ENCODE results near the gene PSMB7.

The PSMB7 gene

GRCh38 chr9:124342402-124342775 is 72.9 kb downstream of the PSMB7 start:
- DNase-seq, result no peak

GRCh38 chr9:124341455-124342170 is 73.6 kb downstream of the PSMB7 start:
- DNase-seq, result no peak

GRCh38 chr9:124340219-124341069 is 74.8 kb downstream of the PSMB7 start:
- no peak for DNase-seq

- no peak for DNase-seq
These were observed 75.6 kb downstream of the PSMB7 start for GRCh38 chr9:124339603-124340146.

GRCh38 chr9:124337562-124337961 is 77.7 kb downstream of the PSMB7 start:
- no peak for DNase-seq

GRCh38 chr9:124335320-124335707 is 79.9 kb downstream of the PSMB7 start:
- DNase-seq, result no peak

- DNase-seq, result no peak
These were observed 80.5 kb downstream of the PSMB7 start for GRCh38 chr9:124334568-124335319.

- DNase-seq, result no peak
These were observed 82.1 kb downstream of the PSMB7 start for GRCh38 chr9:124333203-124333579.

GRCh38 chr9:124332361-124333202 is 82.7 kb downstream of the PSMB7 start:
- DNase-seq, result no peak

- no peak for DNase-seq
These were observed 83.7 kb downstream of the PSMB7 start for GRCh38 chr9:124331580-124331979.

- no peak for DNase-seq
These were observed 85.1 kb downstream of the PSMB7 start for GRCh38 chr9:124330011-124330697.

- no peak for DNase-seq
These were observed 85.9 kb downstream of the PSMB7 start for GRCh38 chr9:124329206-124329792.

GRCh38 chr9:124328285-124328684 is 87.0 kb downstream of the PSMB7 start:
- no peak for DNase-seq

- DNase-seq, result no peak
These were observed 87.8 kb downstream of the PSMB7 start for GRCh38 chr9:124327491-124327890.

GRCh38 chr9:124326378-124326777 is 88.9 kb downstream of the PSMB7 start:
- DNase-seq, result no peak

GRCh38 chr9:124325816-124326215 is 89.4 kb downstream of the PSMB7 start:
- no peak for DNase-seq

- no peak for DNase-seq
These were observed 91.3 kb downstream of the PSMB7 start for GRCh38 chr9:124323904-124324303.

- no peak for DNase-seq
These were observed 92.4 kb downstream of the PSMB7 start for GRCh38 chr9:124322618-124323432.

GRCh38 chr9:124321935-124322334 is 93.3 kb downstream of the PSMB7 start:
- no peak for DNase-seq

GRCh38 chr9:124321416-124321815 is 93.8 kb downstream of the PSMB7 start:
- DNase-seq, result no peak

Data from NCI-H510A (cell line).